Measurements from ENCODE around the gene AKT1. TPM values are rescaled to one million over a fixed set of nuclear protein-coding genes. Genes with fewer than 3 reads are reported as not detected.
"Not testable (repeated sequence)": the region's sequence is repeated elsewhere in the genome, so short reads cannot be mapped to it uniquely, and the experiment has no call there.

The AKT1 gene
- polyA plus RNA-seq (ENCODE audit: insufficient read length): 223 TPM

GRCh38 chr14:104794993-104795780 is at the start of gene AKT1:
Gene AKT1, minus strand, starts transcription at chr14:104795748. Its CDS starts 3,105 bp downstream, at chr14:104792643.
- no peak for DNase-seq

GRCh38 chr14:104845033-104845666 is 49.6 kb upstream of the AKT1 start:
- DNase-seq: no peak

- DNase-seq: no peak
These were observed 48.9 kb upstream of the AKT1 start for GRCh38 chr14:104844306-104845032.

GRCh38 chr14:104843442-104844305 is 48.1 kb upstream of the AKT1 start:
- no peak for DNase-seq

GRCh38 chr14:104843006-104843405 is 47.5 kb upstream of the AKT1 start:
- DNase-seq: no peak

GRCh38 chr14:104841730-104842129 is 46.2 kb upstream of the AKT1 start:
- DNase-seq: no peak

GRCh38 chr14:104836171-104836935 is 40.8 kb upstream of the AKT1 start:
- DNase-seq: not testable (repeated sequence)

GRCh38 chr14:104830781-104831180 is 35.2 kb upstream of the AKT1 start:
- DNase-seq: no peak

- no peak for DNase-seq
These were observed 31.9 kb upstream of the AKT1 start for GRCh38 chr14:104827177-104828055.

- no peak for DNase-seq
These were observed 31.3 kb upstream of the AKT1 start for GRCh38 chr14:104826861-104827176.

GRCh38 chr14:104826189-104826860 is 30.8 kb upstream of the AKT1 start:
- peak; percentile 85 for DNase-seq

GRCh38 chr14:104824353-104824997 is 28.9 kb upstream of the AKT1 start:
- no peak for DNase-seq

- no peak for DNase-seq
These were observed 27.5 kb upstream of the AKT1 start for GRCh38 chr14:104822821-104823615.

- no peak for DNase-seq
These were observed 26.5 kb upstream of the AKT1 start for GRCh38 chr14:104821971-104822608.

GRCh38 chr14:104821229-104821945 is 25.8 kb upstream of the AKT1 start:
- DNase-seq: no peak

GRCh38 chr14:104820669-104821228 is 25.2 kb upstream of the AKT1 start:
- no peak for DNase-seq

- DNase-seq: no peak
These were observed 23.8 kb upstream of the AKT1 start for GRCh38 chr14:104819361-104819781.
